ENCODE measurements around the gene CD300LG. TPM values are rescaled to one million over a fixed set of nuclear protein-coding genes. Genes with fewer than 3 reads are reported as not detected.

CD300LG gene
- total RNA-seq, 3 donors from 2014 or later (not counting 1 experiment from before 2014, with no cell fraction given), result not detected

GRCh38 chr17:43907998-43908721 lies 61.2 kb downstream of the CD300LG start:
- ATAC-seq, result peak in 2 of 3 donors; percentile 30 to 47
- H3K4me3 Mint-ChIP-seq, result no peak overlapping the region
- H3K27ac ChIP-seq (ENCODE audit: low read length), result no peak overlapping the region

GRCh38 chr17:43909537-43910231 lies 62.7 kb downstream of the CD300LG start:
- Histone ChIP-seq H3K36me3 (ENCODE audit: control insufficient read depth, insufficient read depth, low read length) (no peaks in the 10 kb centered on the region), H3K4me1 (ENCODE audit: control insufficient read depth, insufficient read depth, low read length) (peaks cover 27% of the 10 kb centered on the region), H3K27me3 (ENCODE audit: control insufficient read depth, insufficient read depth, low read length) (peaks cover 33% of the 10 kb centered on the region), H3K4me3 (ENCODE audit: low read length) (no peak overlapping the region), H3K27ac (ENCODE audit: low read length) (no peak overlapping the region), H3K9me3 (ENCODE audit: control insufficient read depth, insufficient read depth, low read length) (no peaks in the 10 kb centered on the region)
- no peak overlapping the region for H3K27ac Mint-ChIP-seq
- intact Hi-C loops (cut with micrococcal nuclease), result loop anchor here (1.0 kb wide), 1 partner anchor 132 kb away; no protein-coding TSS in a partner anchor
- DNase-seq (no peak), ATAC-seq (no peak)
- H3K9me3 Mint-ChIP-seq, result no peaks in the 10 kb centered on the region
- H3K4me1 Mint-ChIP-seq, result peaks cover 0 to 10% of the 10 kb centered on the region in 2 donors
- 77% methylated on average over 7 of the region's 7 CpGs for WGBS (ENCODE audit: insufficient coverage)
- no peak overlapping the region for H3K4me3 Mint-ChIP-seq
- H3K27me3 Mint-ChIP-seq (ENCODE audit: low read depth in 2 of 2), result peaks cover 1 to 23% of the 10 kb centered on the region in 2 donors
- TF ChIP-seq, protein P1, sequence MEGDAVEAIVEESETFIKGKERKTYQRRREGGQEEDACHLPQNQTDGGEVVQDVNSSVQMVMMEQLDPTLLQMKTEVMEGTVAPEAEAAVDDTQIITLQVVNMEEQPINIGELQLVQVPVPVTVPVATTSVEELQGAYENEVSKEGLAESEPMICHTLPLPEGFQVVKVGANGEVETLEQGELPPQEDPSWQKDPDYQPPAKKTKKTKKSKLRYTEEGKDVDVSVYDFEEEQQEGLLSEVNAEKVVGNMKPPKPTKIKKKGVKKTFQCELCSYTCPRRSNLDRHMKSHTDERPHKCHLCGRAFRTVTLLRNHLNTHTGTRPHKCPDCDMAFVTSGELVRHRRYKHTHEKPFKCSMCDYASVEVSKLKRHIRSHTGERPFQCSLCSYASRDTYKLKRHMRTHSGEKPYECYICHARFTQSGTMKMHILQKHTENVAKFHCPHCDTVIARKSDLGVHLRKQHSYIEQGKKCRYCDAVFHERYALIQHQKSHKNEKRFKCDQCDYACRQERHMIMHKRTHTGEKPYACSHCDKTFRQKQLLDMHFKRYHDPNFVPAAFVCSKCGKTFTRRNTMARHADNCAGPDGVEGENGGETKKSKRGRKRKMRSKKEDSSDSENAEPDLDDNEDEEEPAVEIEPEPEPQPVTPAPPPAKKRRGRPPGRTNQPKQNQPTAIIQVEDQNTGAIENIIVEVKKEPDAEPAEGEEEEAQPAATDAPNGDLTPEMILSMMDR (IDR thresholded peaks at IDR 0.05), result no peak
- no peaks in the 10 kb centered on the region for H3K36me3 Mint-ChIP-seq

More at GRCh38 chr17:43907998-43908721, 61.2 kb downstream of the CD300LG start:
- DNase-seq, result peak in 1 of 2 donors; percentile 73
- TF ChIP-seq, protein P1 (IDR thresholded peaks at IDR 0.05), result no peak
- H3K27me3 ChIP-seq (ENCODE audit: control insufficient read depth, insufficient read depth, low read length), result peaks cover 33% of the 10 kb centered on the region
- H3K36me3 ChIP-seq (ENCODE audit: control insufficient read depth, insufficient read depth, low read length), result no peaks in the 10 kb centered on the region
- intact Hi-C loops (cut with micrococcal nuclease), result no loop called here
- no peak overlapping the region for H3K4me3 ChIP-seq (ENCODE audit: low read length)
- H3K4me1 ChIP-seq (ENCODE audit: control insufficient read depth, insufficient read depth, low read length), result peaks cover 27% of the 10 kb centered on the region
- no peaks in the 10 kb centered on the region for H3K9me3 ChIP-seq (ENCODE audit: control insufficient read depth, insufficient read depth, low read length)
- peaks cover 11 to 33% of the 10 kb centered on the region in 2 donors for H3K27me3 Mint-ChIP-seq (ENCODE audit: low read depth in 2 of 2)
- no peaks in the 10 kb centered on the region for H3K9me3 Mint-ChIP-seq
- 32% methylated on average over 26 of the region's 26 CpGs for WGBS (ENCODE audit: insufficient coverage)
- H3K27ac Mint-ChIP-seq, result no peak overlapping the region
- peaks cover 0 to 10% of the 10 kb centered on the region in 2 donors for H3K4me1 Mint-ChIP-seq
- H3K36me3 Mint-ChIP-seq, result no peaks in the 10 kb centered on the region

- ATAC-seq (no peak), DNase-seq (no peak)
- H3K4me1 Mint-ChIP-seq, result peaks cover 0 to 1% of the 10 kb centered on the region in 2 donors
- TF ChIP-seq, protein P1 (IDR thresholded peaks at IDR 0.05), result no peak
- H3K4me3 Mint-ChIP-seq, result no peak overlapping the region
- H3K4me1 ChIP-seq (ENCODE audit: control insufficient read depth, insufficient read depth, low read length), result peaks cover 19% of the 10 kb centered on the region
- no peaks in the 10 kb centered on the region for H3K36me3 Mint-ChIP-seq
- no peaks in the 10 kb centered on the region for H3K36me3 ChIP-seq (ENCODE audit: control insufficient read depth, insufficient read depth, low read length)
- H3K27me3 Mint-ChIP-seq (ENCODE audit: low read depth in 2 of 2), result peaks cover 0 to 8% of the 10 kb centered on the region in 2 donors
- no peak overlapping the region for H3K27ac Mint-ChIP-seq
- no peak overlapping the region for H3K27ac ChIP-seq (ENCODE audit: low read length)
- no peak overlapping the region for H3K4me3 ChIP-seq (ENCODE audit: low read length)
- no peaks in the 10 kb centered on the region for H3K9me3 Mint-ChIP-seq
- H3K27me3 ChIP-seq (ENCODE audit: control insufficient read depth, insufficient read depth, low read length), result peaks cover 18% of the 10 kb centered on the region
- 81% methylated on average over 8 of the region's 8 CpGs for whole genome bisulfite sequencing (ENCODE audit: insufficient coverage)
- intact Hi-C loops (cut with micrococcal nuclease), result no loop called here
- H3K9me3 ChIP-seq (ENCODE audit: control insufficient read depth, insufficient read depth, low read length), result no peaks in the 10 kb centered on the region
These were observed 64.9 kb downstream of the CD300LG start for GRCh38 chr17:43911904-43912303.

Measured in natural killer cell (primary cell).